Mesodermal cell (in vitro differentiated cells): ENCODE measurements around the gene EPS8L2.

Experiments used
- H3K27ac ChIP-seq: 2 replicates; pipeline ENCODE4 v1.7.0; 2013; ENCODE audit warnings: mild to moderate bottlenecking, low read depth, low read length, moderate library complexity; ENCODE audit not compliant: severe bottlenecking
- H3K36me3 ChIP-seq: 2 replicates; pipeline ENCODE4 v1.7.1; 2013; ENCODE audit warnings: mild to moderate bottlenecking, low read length, moderate library complexity; ENCODE audit not compliant: control insufficient read depth, insufficient read depth
- H3K4me1 ChIP-seq: one replicate; pipeline ENCODE4 v1.7.1; 2013; ENCODE audit warnings: mild to moderate bottlenecking, low read length; ENCODE audit not compliant: insufficient read depth, control insufficient read depth, poor library complexity, severe bottlenecking
- H3K4me3 ChIP-seq: 2 replicates; pipeline ENCODE4 v1.7.0; 2013; ENCODE audit warnings: low read length, control low read depth, mild to moderate bottlenecking; ENCODE audit not compliant: insufficient read depth, poor library complexity, severe bottlenecking; ENCODE audit errors: extremely low read depth
- H3K9me3 ChIP-seq: 2 replicates; pipeline ENCODE4 v1.7.1; 2013; ENCODE audit warnings: mild to moderate bottlenecking, low read length, moderate library complexity; ENCODE audit not compliant: control insufficient read depth
- WGBS, 2 experiments: methylation state at CpG; one replicate each; pipeline ENCODE4 v1.1.5; 2013; ENCODE audit warnings: missing lambda C conversion rate in 2 of 2; ENCODE audit not compliant: insufficient coverage in 2 of 2; 5-methylcytosine and 5-hydroxymethylcytosine counted together

Gene EPS8L2

GRCh38 chr11:696955-697491 lies 9.0 kb upstream of the EPS8L2 start:
- Histone ChIP-seq H3K27ac (peak overlapping the region; percentile 13), H3K4me1 (peaks cover 47% of the 10 kb centered on the region), H3K9me3 (no peaks in the 10 kb centered on the region), H3K36me3 (peaks cover 19% of the 10 kb centered on the region), H3K4me3 (no peak overlapping the region)
- 95 to 97% methylated on average over 3 to 8 of the region's 11 CpGs for WGBS, 2 experiments

- H3K27ac ChIP-seq, result peak overlapping the region; percentile 64
These were observed 8.2 kb upstream of the EPS8L2 start for GRCh38 chr11:697811-698311.

GRCh38 chr11:698493-699115 lies 7.4 kb upstream of the EPS8L2 start:
- peaks cover 33% of the 10 kb centered on the region for H3K4me1 ChIP-seq
- 72 to 75% methylated on average over 14 to 16 of the region's 17 CpGs for WGBS, 2 experiments

More at GRCh38 chr11:697811-698311, 8.2 kb upstream of the EPS8L2 start:
- H3K36me3 ChIP-seq, result peaks cover 26% of the 10 kb centered on the region
- WGBS, 2 experiments, result 56 to 62% methylated on average over 9 to 10 of the region's 11 CpGs
- peaks cover 40% of the 10 kb centered on the region for H3K4me1 ChIP-seq
- no peaks in the 10 kb centered on the region for H3K9me3 ChIP-seq
- peak overlapping the region; percentile 1 for H3K4me3 ChIP-seq

GRCh38 chr11:699116-699508 lies 6.9 kb upstream of the EPS8L2 start:
- Histone ChIP-seq H3K27ac (no peak overlapping the region), H3K4me1 (peaks cover 28% of the 10 kb centered on the region), H3K4me3 (no peak overlapping the region), H3K36me3 (peaks cover 31% of the 10 kb centered on the region), H3K9me3 (no peaks in the 10 kb centered on the region)
- 96 to 97% methylated on average over 4 of the region's 7 CpGs for WGBS, 2 experiments

More at GRCh38 chr11:698493-699115, 7.4 kb upstream of the EPS8L2 start:
- H3K9me3 ChIP-seq, result no peaks in the 10 kb centered on the region
- no peak overlapping the region for H3K4me3 ChIP-seq
- H3K36me3 ChIP-seq, result peaks cover 31% of the 10 kb centered on the region
- no peak overlapping the region for H3K27ac ChIP-seq

GRCh38 chr11:699753-700152 lies 6.3 kb upstream of the EPS8L2 start:
- Histone ChIP-seq H3K36me3 (peaks cover 35% of the 10 kb centered on the region), H3K9me3 (no peaks in the 10 kb centered on the region), H3K4me1 (peaks cover 27% of the 10 kb centered on the region), H3K4me3 (no peak overlapping the region), H3K27ac (no peak overlapping the region)
- 89 to 100% methylated on average over 1 of the region's 1 CpG for whole genome bisulfite sequencing, 2 experiments

- Histone ChIP-seq H3K27ac (no peak overlapping the region), H3K4me3 (no peak overlapping the region), H3K4me1 (peaks cover 30% of the 10 kb centered on the region), H3K9me3 (no peaks in the 10 kb centered on the region), H3K36me3 (peaks cover 37% of the 10 kb centered on the region)
- WGBS, 2 experiments, result 92 to 97% methylated on average over 19 to 22 of the region's 22 CpGs
These were observed 4.1 kb upstream of the EPS8L2 start for GRCh38 chr11:701741-702461.

- 91 to 92% methylated on average over 19 to 21 of the region's 26 CpGs for WGBS, 2 experiments
- peaks cover 33% of the 10 kb centered on the region for H3K4me1 ChIP-seq
These were observed 3.3 kb upstream of the EPS8L2 start for GRCh38 chr11:702462-703461.

GRCh38 chr11:703506-703905 lies 2.5 kb upstream of the EPS8L2 start:
- Histone ChIP-seq H3K4me1 (peaks cover 29% of the 10 kb centered on the region), H3K4me3 (no peak overlapping the region), H3K36me3 (peaks cover 37% of the 10 kb centered on the region), H3K9me3 (no peaks in the 10 kb centered on the region), H3K27ac (no peak overlapping the region)
- 95 to 97% methylated on average over 8 of the region's 9 CpGs for WGBS, 2 experiments

More at GRCh38 chr11:702462-703461, 3.3 kb upstream of the EPS8L2 start:
- Histone ChIP-seq H3K4me3 (no peak overlapping the region), H3K9me3 (no peaks in the 10 kb centered on the region), H3K36me3 (peaks cover 37% of the 10 kb centered on the region), H3K27ac (no peak overlapping the region)

- H3K27ac ChIP-seq, result no peak overlapping the region
- no peak overlapping the region for H3K4me3 ChIP-seq
- WGBS, 2 experiments, result 95 to 96% methylated on average over 15 to 18 of the region's 18 CpGs
- H3K9me3 ChIP-seq, result no peaks in the 10 kb centered on the region
- peaks cover 30% of the 10 kb centered on the region for H3K36me3 ChIP-seq
- peaks cover 21% of the 10 kb centered on the region for H3K4me1 ChIP-seq
These were observed 1.8 kb upstream of the EPS8L2 start for GRCh38 chr11:704228-704674.
